GM03348 (cell line): ENCODE measurements around the gene DGCR8.

Source experiments
- DNase-seq: peaks from one replicate; pipeline ENCODE4 v3.0.0; 2012; ENCODE audit warnings: low spot score

DGCR8 gene

DNA sequence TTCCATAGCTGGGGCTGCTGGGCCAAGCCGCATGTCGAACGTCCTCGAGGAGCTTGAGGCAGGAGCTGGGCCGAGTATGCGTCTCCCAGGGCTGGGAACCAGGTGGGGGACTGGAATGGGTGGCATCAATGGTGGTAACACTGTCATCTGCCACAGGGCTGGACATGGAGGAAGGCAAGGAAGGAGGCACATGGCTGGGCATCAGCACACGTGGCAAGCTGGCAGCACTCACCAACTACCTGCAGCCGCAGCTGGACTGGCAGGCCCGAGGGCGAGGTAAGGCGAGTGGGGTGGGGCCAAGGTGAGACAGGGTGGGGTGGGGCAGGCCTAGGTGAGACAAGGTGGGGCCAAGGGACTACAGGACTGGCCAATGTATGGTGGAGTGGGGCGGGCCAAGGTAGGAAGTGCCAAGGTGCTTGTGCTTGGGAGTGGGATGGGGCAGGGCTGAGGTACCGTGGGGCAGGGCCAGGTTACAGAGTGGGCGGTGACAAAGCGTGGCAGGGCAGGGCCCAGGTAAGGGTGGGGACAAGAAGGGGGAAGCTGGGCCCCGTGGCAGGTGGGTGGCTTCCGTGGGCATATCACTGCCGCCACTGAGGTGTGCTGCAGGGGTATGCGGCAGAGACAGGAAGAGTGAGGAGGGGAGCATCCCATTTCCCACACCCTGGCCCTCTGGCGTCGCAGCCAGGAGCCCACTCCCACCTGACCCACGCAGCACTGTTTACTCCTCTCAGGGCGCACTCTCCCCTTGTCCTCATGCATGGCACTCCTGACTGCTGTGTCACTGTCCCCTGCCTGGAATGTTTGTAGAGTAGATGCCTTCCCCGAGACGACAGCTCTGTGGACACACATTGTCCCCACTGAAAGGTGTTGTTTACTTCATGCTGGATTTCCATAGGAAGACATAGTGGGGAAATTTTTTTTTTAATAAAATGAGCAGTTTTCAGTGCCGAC, 27.5 kb upstream of the DGCR8 start:
- DNase-seq, result no peak

DNA sequence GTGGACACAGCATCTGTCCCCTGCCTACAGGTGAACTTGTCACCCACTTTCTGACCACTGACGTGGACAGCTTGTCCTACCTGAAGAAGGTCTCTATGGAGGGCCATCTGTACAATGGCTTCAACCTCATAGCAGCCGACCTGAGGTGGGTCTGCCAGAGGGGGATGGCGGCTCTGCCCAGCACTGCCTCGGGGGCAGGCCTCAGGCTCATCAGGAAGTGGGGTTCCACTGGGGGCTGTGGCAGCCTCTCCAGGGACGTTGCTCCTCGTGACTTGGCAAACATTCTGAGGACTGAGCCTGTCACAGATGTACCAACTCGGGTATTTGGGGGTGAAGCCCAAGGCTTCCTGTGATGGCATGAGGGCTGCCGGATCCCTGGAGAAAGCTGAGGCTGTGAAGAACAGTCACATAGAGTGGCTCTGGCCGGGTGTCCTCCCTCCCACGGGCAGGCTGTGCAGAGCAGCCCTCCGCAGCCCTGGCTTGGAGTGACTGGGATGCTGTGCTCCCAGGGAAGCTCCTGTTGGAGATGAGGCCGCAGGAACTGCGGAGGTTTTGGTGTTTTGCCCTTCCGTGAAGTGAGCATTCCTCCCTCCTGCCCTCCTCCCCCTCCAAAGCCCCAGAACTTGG, 26.5 kb upstream of the DGCR8 start:
- no peak for DNase-seq

DNA sequence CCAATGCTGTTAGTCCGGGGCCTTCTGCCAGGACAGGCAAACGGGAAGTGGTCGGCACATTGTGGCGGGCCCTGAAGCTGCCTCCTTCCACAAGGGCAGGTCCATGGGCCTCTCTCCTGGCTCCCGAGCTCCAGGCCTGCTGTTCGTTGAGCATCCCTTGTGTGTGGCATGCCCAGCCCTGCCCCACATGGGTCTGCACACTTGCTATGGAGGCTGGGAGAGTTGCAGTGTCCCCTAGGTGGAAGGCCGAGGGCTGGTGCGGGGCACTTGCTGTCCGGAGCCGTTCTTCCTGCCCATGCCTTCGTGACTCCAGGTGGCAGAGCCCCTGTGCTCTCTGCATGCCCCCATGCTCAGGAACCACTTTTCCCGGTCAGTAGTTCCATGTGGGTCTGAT, 26.0 kb upstream of the DGCR8 start:
- DNase-seq, result no peak

DNA sequence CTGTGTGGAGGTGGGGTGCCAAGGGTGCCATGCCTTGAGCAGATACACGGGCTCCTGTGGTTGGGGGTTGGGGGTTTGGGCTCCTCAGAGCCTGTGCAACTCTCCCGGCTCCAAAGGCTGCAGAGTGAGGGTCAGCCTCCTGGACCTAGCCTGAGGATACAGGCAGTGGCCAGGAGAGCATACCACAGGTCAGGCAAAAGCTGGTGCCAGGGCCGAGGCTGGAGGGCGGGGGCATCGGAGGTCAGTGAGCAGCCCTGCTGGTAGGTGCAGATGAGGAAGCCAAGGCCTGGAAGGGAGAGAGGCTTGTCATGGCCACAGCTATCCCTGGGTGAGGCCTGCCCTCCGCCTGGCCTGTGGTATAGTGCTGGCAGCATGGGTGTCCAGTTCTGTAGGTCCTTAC, 25.6 kb upstream of the DGCR8 start:
- DNase-seq, result no peak

DNA sequence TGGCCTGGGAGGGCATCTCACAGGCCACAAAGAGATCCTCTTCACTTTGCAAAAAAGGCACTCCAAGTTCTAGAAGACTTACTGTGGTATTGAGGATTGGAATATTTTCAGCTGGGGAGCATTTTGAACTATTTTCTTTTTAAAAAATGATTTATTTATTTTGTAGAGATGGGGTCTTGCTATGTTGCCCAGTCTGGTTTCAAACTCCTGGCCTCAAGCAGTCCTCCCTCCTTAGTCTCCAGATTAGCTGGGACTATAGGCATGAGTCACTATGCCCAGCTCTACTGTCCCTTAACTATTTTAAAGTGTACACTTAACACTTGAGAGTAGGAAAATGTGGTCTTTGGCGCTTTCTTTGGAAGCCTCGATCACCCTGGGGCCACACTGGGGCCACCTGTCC, 24.9 kb upstream of the DGCR8 start:
- DNase-seq, result no peak

DNA sequence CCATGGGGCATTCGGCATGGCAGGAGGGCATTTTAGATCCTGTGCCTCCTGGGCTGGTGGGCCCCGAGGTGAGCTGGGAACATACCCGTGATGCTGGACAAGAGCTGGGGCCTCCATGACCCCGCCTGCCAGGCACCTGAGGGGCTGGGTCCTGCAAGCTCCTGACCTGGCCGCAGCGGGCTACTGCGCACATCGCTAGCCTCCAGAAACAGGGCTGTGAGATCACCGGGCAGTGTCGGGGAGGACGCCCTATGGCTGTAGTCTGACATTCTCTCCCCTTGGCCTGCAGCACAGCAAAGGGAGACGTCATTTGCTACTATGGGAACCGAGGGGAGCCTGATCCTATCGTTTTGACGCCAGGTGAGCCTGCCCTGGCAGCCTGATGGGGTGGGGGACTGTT, 24.4 kb upstream of the DGCR8 start:
- no peak for DNase-seq

DNA sequence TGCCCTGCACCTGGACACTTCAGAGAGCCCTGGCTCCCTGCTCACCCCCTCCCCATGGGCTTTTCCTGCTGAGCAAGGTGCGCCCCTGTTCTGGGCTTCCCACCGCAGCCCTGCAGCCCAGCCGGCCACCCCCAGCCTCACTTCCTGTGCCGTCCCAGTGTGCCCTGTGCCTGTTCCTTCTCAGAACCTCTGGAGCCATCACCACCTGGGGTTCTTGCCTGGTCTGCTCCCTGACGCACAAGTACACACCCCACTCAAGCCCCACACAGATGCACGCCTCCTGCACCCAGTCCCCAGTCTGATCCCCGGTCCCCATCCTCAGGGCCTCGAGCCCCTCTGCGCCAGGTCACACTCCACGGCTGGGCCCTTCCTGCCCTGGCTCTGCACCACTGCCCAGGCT, 23.9 kb upstream of the DGCR8 start:
- DNase-seq, result no peak

DNA sequence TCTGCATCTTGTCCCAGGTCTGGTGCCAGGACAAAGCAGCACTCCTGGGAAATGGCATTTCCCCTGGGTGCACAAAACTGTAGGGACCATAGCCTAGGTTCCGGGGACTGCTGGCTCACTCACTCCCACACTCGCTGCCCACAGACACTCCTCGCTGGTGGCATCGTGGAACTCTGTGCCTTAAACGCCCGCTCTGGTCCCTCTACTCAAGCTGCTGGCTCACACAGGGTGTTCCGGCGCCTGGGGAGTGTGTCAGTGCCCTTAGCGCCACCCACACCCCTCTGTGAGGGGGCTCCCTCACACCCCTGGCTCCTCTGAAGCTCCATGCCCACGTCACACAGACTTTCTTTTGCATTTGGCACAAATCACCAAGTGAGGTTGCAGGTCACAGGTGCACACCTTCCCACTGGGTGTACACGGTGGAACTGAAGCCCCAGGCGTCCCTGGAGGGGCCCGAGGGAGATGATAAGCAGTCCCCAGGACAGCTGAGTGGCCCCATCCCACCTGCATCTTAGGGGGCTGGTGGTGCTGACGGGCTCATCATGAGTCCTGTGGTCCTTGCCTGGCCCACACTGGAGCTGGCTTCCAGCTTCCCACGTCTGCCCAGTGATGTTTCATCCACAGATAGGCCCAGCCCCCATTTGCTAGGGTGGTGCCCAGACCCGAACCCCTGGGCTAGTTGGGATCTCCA, 23.2 kb upstream of the DGCR8 start:
- no peak for DNase-seq

DNA sequence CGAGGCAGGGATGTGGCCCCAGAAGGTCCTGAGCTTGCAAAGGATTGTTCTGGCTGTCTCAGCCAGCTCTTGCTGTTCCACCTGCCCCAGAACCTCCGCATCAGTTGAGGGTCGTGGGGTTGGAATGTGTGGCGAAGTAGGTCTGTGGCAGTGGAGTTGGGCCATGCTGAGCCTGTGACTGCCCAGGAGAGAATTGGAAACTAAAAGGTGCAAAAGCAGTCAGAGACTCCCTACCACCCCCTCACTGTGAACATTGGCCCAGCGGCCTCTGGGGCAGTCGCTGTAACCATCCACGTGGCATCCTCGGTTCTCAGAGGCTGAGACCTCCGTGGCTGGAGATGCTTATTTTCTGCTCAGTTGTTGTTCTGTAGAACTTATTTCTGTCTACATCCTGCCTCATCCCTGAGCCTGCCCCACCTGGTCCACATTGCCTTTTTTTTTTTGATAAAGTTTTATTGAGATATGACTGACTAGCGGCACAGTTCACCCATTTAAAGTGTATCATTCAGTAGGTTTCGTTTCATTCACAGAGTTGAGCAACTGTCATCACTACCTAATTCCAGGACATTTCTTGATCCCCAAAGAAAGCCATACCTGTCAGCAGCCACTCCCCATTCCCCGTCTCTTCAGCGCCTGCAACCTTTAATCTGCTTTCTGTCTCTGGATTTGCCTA, 22.3 kb upstream of the DGCR8 start:
- DNase-seq, result no peak

DNA sequence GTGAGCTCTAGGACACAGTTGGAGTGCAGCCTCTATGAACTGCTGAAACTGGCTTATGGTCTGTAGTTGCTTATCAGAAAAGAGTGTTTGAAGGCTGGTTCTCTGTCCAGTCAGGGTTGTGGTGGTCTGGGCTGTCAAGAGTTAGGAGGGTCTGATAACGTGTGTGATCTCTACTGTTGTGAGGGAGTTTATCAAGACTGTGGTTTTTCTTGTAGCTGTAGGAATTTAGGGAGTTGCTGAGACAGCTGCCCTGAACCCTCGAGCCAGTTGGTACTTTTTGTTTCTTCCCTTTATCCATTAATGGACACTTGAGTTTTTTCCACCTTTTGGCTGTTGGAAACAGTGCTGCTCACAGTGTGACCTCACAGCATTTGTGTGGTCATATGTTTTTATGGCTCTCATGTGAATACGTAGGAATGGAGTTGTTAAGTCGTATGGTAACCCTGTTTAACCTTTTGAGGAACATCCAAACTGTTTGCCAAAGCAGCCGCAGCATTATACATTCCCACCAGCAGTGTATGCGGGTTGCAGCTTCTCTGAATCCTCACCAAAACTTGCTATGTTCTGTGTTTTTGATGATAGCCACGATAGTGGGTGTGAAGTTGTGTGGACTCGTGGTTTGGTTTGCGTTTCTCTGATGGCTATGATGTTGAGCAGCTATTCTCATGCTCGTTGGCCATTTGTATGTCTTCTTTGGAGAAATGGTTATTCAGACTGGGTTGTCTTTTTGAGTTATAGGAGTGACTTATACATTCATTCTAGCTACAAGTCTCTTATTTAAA, 20.9 kb upstream of the DGCR8 start:
- DNase-seq, result no peak

DNA sequence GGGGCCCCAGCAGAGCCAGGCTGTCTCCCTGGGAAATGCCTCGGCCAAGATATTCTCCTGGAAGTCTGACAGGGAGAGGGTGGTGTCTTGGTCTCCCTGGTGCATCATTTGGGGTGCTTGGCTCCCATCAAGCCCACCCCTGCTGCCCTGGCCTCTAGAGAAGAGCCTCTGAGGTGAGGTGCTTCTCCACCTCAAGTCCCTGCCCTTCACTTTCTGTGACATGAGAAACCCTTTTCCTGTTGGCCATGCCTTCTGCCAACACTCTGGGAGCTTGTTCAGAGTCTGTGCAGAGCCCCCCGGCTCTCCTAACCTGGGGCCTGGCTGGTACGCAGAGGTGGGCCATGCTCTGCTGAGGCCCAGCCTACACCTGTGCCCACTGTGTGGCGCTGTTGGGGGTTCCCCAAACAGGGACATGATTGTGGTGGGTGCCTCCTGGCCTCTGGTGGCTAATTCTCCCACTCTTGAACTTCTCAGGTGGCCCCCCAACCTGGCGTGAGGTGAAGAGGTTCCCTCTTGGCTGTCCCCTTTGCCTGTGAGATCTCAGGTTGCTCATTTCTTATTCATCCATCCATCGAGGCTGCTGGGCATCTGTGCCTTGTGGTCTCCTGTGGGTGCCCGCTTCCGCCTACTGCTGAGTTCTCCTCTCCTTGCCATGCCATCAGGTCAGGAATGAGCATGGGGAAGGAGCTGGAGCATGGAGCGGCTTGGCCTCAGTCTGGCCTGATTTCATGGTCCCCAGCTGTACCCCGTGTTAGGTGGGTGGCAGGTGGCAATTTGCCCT, 19.2 kb upstream of the DGCR8 start:
- DNase-seq, result no peak

DNA sequence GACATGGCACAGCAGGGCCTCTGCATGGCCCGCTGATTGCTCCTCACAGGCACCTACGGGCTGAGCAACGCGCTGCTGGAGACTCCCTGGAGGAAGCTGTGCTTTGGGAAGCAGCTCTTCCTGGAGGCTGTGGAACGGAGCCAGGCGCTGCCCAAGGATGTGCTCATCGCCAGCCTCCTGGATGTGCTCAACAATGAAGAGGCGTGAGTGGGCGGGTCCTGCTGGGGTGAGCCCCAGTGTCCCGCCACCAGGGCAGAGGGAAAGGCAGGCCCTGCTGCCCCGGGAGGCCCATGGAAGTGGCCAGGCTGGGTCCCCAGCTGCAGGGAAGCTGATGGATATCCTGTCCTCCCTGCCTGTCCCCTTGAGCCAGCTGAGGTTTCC, 18.6 kb upstream of the DGCR8 start:
- no peak for DNase-seq

DNA sequence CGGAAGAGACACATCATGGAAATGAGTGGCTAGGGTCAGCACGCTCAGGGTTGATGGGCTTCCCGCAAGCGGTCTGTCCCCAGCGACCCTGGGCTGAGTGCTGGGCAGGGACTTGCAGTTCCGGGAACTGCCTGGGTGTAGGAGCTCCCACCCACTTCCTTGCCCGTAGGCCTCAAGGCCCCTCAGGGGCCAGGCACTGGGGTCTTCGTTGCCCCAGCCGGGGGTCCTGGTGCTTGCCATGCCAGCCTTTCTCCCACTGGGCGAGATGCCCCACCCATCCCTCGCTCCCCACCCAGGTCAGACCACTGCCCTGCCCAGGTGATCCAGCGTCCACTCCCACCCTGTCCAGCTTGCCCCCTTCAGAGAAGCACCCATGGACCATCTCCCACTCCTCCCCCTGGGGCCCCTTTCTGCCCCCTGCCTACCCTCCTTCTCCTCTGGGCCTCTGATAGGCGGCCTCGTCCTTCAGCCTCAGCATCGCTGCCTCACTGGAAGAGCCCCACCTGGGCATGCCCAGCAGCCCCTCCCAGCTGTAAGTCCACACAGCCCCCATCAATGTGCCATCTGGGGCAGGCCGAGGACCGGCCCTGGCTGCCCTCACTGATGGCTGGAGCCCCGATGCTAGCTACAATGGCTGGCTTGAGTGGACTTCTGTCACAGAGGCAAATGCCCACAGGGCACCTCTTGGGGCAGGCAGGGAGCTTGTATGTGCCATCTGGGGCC, 17.8 kb upstream of the DGCR8 start:
- DNase-seq, result no peak

DNA sequence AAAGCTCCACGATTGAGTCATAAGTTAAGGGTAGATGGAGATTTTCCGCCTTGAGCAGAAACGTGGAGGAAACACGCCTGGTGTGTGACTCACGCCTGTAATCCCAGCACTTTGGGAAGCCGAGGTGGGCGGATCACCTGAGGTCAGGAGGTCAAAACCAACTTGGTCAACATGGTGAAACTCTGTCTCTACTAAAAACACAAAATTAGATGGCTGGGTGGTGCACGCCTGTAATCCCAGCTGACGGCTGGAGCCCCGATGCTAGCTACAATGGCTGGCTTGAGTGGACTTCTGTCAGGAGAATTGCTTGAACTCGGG, 17.3 kb upstream of the DGCR8 start:
- DNase-seq, result no peak

DNA sequence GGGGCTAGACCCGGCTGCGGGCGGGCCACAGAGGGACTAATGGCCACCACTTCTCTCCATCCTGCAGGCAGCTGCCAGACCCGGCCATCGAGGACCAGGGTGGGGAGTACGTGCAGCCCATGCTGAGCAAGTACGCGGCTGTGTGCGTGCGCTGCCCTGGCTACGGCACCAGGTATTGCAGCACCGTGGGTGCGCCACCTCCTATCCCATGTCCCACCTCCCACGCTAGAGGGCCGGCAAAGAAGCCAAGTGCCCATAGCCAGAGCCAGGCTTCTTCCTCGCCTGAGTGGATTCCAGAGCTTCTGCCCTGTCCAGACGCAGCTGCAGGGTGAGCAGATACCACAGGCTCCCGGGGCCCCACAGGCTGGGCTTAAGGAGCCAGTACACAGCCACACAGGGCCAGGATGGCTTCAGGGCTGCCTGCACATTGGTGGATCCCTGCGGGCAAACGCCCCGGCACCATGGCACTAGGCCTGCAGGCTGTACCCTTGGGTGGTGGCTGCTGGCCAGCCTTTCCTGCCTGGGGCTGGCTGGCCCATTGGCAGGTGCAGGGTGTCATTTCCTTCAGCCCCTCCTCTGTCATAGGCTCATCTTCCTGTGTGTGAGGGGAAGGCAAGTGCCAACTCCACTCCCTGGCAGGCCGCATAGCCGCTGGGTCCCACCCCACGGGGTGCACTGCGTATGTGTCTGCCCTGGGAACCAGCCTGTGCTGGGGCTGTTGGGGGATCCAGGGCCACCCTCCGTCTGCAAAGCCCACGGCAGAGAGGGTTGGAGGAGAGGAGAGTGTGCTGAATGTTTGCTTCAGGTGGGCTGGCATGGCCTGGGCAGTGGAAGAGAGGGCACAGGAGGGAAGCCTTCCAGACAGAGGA, 16.5 kb upstream of the DGCR8 start:
- DNase-seq, result no peak

DNA sequence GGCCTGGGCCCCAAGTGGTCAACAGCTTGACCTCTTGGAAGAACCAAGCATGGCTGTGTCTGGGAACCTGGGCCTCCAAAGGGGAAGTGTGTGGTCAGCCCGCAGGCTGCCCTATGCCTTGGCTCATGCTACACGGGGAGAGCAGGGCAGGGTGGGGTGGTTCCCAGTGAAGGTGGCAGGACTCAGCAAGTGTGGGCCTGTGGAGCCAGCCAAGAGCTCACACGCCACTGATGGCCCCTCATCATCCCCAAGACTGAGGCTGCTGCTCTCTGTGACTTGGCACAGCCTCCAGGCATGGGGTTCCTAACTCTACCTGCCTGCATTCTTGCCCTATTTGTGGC, 15.9 kb upstream of the DGCR8 start:
- no peak for DNase-seq

DNA sequence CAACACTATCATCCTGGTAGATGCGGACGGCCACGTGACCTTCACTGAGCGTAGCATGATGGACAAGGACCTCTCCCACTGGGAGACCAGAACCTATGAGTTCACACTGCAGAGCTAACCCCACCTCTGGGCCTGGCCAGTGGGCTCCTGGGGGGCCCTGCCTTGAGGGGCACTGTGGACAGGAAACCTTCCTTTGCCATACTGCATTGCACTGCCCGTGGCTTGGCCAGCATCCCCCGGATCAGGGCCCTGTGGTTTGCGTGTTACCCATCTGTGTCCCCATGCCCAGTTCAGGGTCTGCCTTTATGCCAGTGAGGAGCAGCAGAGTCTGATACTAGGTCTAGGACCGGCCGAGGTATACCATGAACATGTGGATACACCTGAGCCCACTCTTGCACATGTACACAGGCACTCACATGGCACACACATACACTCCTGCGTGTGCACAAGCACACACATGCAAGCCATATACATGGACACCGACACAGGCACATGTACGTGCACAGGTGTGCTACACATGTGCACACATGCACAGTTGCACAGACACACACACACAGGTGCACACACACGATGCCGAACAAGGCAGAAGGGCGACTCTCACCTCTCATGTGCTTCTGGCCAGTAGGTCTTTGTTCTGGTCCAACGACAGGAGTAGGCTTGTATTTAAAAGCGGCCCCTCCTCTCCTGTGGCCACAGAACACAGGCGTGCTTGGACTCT, 15.3 kb upstream of the DGCR8 start:
- no peak for DNase-seq

DNA sequence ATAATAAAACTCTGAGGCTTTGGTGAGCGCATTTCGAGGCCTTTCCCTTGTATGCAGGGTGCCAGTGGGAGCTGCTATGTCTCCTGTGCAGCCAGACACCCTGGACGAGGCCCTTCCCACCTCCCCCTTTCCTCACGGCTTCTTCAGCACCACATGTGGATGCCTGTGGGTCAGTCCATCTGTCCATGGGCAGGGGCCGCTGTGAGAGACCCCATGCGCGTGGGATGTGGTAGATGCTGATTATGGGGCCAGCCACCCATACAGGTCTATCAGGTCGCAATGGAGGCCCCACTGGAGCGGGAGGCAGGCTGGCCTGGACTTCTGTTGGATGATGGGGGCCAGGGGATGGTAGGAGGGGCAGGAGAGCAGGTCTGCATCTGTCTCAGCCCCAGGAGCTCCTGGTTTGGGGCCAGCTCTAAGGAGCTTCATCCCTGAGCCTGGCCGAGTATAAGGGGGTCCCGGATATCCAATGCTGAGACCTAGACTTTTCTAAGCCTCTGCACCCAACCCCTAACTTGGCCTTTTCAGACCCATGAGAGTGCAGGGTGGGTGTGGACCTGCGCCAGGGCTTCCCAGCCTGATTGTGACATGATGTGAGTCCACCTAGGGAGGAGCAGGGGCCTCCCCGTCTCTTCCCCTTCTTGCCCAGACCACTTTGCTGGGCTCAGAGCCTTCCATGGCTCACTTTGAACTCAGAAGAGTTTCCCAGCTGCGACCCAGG, 14.0 kb upstream of the DGCR8 start:
- DNase-seq, result no peak
